Measurements from ENCODE around the gene HPCAL1.
A peak's percentile ranks its signal among the peaks of the same experiment; 100 is the strongest.

DNA sequence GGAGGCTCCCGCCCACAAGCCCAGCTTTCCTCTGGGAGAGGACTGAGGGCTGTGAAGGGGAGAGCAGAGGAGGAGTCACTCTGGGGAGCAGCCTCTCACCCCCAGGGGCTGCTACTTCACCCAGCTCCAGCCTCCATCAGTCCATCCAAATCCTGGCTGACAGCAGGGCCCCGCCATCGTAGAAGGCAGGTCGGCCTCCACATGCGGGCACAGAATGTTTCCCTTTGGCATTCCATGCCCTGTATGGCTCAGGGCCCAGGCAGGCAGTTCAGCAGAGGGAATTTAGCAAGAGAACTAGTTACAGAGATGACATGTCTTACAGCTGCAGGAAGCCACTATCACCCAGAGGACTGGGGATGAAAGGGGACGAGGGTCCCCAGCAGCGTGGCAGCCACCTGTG is 151.8 kb downstream of the HPCAL1 start:
- TF ChIP-seq, protein P1, sequence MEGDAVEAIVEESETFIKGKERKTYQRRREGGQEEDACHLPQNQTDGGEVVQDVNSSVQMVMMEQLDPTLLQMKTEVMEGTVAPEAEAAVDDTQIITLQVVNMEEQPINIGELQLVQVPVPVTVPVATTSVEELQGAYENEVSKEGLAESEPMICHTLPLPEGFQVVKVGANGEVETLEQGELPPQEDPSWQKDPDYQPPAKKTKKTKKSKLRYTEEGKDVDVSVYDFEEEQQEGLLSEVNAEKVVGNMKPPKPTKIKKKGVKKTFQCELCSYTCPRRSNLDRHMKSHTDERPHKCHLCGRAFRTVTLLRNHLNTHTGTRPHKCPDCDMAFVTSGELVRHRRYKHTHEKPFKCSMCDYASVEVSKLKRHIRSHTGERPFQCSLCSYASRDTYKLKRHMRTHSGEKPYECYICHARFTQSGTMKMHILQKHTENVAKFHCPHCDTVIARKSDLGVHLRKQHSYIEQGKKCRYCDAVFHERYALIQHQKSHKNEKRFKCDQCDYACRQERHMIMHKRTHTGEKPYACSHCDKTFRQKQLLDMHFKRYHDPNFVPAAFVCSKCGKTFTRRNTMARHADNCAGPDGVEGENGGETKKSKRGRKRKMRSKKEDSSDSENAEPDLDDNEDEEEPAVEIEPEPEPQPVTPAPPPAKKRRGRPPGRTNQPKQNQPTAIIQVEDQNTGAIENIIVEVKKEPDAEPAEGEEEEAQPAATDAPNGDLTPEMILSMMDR (IDR thresholded peaks at IDR 0.05): no peak
- TF ChIP-seq POLR2AphosphoS5 (IDR thresholded peaks at IDR 0.05): peak; percentile 65

All from prostate gland (tissue), 2 donors.